HG02870 (cell line): Measurements from ENCODE around the gene TMEFF1.
A peak's percentile ranks its signal among the peaks of the same experiment; 100 is the strongest.

Source experiments
- ATAC-seq: cut with Tn5 transposase; IDR thresholded peaks from one replicate; pipeline ENCODE4 v1.9.1; 2021; ENCODE audit warnings: mild to moderate bottlenecking, moderate library complexity; ENCODE audit not compliant: unreplicated experiment

TMEFF1 gene

DNA sequence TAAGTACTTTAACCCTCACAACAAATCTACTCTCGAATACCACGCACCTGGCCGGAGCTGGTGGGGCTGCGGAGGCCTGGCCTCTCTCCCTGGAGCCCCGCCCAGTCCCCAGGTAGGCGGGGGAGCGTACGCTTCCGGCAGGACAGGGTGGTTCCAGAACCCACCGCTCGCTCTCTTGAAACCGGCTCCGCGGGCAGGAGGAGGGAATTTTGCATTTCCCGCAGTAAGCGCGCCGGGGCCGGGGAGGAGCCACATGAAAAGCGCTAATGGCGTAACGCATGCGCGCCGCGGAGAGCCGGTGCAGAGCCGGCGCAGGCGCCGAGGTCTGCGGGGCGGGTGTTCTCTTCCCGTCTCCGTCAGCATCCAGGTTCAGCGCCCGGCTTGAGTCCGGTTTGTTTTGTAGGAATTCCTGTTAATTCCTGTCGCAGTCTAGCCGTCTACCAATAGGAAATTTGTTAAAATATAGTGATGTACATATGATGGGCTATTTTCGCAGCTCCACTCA is 125.7 kb downstream of the TMEFF1 start:
- ATAC-seq, result peak; percentile 81

DNA sequence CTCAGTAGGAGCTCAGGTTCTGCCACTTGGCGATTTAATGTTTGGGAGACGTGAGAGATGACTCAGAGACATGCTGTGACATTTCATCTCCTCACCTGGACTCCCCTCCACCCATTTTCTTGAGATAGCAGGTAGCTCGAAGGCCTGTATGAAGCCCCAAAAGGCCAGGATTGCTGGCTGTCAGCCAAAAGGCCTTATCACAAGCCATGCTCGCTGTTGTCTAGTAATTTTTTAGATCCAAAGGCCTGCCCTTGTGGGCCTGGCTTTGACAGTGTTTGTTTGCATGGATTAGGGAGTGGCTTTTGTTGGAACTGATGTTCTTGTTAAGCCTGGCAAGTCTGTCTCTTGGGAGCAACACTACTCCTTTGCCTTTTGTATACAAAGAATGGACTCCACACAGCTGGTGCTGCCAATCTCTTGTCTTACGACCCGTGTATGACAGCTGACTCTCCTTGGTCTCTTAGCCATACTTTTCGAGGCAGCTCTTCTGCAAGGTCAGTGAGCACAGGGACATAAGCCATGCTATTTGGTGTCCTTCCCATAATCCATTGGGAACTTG is 127.7 kb downstream of the TMEFF1 start:
- ATAC-seq, result no peak

DNA sequence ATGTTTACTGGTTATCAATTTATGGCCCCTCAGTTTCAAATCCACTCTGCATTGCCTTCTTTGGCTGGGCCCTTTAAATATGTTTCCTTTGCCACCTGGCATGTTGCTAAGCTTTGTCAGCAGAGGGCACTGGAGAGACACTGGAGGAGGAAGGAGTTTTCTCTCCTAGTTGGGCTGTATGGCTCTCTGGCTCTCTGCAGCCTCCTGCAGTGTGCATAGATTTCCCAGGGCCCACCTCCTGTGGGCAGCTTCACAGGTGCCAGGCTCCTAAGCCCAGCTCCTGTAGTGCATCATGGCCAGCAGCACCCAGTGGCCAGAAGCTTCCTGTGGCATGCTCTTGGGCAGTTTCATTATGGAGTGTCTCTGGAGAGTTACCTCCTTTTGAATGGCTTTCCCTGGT is 128.3 kb downstream of the TMEFF1 start:
- ATAC-seq, result peak; percentile 52

DNA sequence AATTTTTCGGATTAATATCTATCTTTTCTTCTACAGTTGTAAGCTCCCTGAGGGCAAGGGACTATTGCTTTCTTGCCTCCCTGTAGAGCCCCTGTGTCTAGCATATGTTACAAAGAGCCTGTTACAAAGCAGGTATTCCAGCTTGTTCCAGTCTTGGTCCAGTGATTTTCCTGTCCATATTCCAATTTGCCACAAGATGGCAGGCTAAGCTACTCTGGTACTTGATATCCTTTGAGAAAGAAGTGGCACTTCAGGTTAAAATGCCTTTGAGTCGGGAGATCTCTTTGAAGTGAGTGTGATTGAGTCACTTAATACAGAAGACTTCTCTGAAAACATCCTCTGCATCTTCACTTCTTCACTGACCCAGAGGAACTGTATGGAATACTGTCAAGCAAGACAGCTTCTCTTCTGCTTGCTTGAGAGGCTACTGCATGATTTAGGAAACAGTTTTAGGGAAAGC is 129.4 kb downstream of the TMEFF1 start:
- no peak for ATAC-seq

DNA sequence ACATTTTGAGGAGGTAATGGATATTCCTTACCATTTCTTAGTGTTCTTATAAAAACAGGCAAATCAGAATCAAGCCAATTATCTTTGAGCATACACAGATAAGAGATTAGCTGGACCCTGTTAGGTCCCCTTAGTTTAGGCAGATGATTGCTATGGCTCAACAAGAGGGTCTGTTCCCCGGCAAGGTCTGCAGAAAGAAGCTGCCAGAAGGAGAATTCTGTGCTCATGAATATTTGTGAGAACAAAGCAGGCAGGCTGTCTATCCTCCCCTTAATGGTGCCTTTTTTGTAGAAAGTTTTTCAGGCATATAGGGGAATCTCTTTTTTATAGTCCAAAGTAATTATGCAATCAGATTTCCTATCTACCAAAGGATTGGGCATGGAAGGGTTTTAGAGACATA is 132.5 kb downstream of the TMEFF1 start:
- ATAC-seq, result no peak

DNA sequence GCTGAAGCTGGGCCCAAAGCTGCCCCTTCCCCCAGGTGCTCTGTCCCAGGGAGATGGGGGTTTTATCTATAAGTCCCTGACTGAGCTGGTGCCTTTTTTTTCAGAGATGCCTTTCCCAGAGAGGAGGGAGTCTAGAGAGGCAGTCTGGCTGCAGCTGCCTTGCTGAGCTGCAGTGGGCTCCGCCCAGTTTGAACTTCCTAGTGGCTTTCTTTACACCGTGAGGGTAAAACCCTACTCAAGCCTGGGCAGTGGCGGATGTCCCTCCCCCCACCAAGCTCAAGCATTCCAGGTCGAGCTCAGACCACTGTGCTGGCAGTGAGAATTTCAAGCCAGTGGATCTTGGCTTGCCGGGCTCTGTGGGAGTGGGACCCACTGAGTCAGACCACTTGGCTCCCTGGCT is 146.2 kb downstream of the TMEFF1 start:
- ATAC-seq, result no peak

DNA sequence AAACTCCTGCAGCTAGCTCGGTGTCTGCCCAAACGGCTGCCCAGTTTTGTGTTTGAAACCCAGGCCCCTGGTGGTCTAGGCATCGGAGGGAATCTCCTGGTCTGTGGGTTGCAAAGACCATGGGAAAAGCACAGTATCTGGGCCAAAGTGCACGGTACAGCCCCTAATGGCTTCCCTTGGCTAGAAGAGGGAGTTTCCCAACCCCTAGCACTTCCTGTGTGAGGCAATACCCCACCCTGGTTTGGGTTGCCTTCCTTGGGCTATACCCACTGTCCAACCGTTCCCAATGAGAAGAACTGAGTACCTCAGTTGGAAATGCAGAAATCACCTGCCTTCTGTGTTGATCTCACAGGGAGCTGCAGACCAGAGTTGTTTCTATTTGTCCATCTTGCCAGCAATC is 146.7 kb downstream of the TMEFF1 start:
- no peak for ATAC-seq

DNA sequence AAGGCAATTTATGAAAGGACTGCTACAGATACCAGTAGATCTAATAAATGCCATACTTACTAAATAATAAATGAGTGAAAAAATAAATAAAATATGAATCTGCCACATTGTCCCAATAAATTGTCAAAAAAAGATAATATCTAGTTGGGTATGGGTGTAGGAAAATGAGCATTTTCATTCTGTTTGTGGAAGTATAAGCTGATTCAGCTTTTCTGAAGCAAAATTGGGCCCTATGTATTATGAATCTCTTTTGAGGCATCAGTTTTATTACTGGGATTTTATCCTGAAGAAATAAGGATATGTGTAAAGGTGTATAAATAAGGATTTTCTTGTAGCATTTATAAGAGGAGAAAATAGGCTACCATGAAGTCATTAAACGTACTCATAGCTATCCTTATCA is 151.0 kb downstream of the TMEFF1 start:
- no peak for ATAC-seq

DNA sequence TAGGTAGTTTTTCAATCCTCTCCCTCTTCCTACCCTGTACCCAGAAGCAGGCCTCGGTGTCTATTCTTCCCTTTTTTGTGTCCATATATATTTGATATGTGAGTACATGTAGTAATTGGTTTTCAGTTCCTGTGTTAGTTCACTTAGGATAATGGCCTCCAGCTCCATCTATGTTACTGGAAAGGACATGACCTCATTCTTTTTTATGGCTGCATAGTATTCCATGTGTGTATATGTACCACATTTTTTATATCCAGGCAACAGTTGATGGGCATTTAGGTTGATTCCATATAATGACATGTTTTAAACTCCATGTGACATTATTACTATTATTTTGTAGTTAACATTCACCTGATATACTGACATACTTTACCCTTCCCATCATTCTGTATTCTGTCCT is 154.0 kb downstream of the TMEFF1 start:
- ATAC-seq, result no peak
